ENCODE results near the gene NR5A2.

The NR5A2 gene

DNA sequence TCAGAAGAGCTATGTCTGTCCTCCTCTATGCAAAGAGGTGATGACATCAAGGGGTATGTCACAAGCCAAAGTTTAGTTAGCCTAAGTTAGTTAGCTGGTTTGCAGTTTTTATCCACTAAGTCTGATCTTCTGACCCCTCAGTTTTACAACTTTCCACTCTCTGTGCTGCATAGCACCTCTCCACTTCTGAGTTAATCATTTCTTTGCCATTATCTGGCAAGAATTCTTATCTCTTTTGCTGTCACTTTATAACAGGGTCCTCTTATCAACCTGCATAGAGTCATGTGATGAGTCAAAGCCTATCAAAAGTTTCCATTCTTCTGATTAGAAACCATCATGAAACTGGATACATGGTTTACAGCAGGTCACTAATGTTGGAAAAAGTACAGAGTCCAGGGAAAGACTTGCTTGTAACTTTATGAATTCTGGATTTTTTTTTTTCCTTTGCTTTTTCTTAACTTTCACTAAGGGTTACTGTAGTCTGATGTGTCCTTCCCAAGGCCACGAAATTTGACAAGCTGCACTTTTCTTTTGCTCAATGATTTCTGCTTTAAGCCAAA is at the start of gene NR5A2:
NR5A2 (plus strand) TSS at position 447 of the 560 bp plus-strand sequence. CDS start 138 bp downstream, outside the sequence.
- no peak for DNase-seq

DNA sequence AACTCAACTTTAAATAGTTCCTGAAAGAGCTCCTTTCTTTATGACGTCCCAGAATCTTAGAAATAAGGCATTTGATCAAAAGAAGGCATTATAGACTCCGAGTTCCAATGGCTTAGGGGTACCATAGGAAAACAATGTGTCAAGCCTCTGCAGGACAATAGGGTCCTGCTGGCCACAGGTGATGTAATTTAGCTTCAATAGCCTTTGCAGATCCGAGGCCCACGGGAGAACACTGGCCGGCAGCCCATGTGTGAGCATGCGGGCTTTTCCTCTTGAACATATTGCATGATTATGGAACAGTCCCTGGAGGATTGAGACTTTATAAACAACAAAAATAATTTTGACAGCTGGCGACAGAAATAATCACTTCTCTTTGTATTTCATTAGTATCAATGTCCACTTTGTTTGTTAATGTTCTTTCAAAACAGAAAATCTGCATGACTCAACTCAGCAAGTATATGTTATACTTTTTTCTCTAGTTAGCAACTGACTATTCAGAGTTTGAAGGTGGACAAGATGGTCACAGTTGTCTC is 49.0 kb upstream of the NR5A2 start:
- no peak for DNase-seq

DNA sequence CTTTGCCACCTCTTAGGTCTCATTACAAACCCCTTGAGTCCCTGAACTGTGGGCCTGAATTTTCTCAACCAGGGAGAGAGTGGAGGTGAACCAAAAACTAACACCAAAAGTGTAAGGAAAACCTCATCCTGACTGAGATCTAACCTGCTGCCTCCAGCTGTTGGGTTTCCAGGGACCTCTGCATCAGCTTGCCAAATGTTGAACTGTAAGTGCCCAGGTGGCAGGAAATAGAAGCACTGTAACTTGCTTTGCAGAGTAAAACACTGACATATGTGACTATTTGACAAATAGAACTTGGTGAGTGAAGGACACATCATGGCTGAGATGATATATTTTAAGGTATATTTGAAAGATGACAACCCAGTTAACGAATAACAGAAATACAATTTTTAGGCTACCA is 48.4 kb upstream of the NR5A2 start:
- no peak for DNase-seq

DNA sequence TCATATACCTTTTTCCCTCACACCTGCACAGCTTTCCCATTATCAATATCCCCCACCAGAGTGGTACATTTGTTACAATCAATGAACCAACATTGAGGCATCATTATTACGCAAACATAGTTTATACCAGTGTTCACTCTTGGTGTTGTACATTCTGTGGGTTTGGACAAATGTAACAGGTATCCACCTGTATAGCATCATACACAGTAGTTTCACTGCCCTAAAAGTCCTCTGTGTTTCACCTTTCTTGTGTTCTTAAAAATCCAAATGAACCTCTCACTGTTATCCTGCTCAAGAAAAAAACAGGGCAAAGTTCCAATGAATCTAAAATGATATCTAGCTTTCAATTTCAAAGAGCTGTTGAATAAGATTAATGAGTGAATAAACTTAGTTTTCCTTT is 45.9 kb upstream of the NR5A2 start:
- no peak for DNase-seq

DNA sequence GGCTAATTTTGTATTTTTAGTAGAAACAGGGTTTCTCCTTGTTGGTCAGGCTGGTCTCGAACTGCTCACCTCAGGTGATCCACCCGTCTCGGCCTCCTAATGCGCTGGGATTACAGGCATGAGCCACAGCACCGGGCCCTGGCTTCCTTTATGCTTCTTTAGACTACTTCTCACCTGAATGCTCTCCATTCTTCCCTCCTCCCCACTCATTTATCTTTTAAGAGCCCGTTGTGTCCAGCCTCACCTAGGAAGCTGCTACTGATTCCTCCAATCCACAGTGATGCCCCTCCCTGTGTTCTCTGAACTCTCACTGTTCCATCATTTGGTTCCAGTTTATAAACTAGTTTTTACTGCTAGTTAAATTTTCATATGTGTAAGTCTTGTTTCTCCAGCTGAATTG is 44.9 kb upstream of the NR5A2 start:
- DNase-seq = no peak

DNA sequence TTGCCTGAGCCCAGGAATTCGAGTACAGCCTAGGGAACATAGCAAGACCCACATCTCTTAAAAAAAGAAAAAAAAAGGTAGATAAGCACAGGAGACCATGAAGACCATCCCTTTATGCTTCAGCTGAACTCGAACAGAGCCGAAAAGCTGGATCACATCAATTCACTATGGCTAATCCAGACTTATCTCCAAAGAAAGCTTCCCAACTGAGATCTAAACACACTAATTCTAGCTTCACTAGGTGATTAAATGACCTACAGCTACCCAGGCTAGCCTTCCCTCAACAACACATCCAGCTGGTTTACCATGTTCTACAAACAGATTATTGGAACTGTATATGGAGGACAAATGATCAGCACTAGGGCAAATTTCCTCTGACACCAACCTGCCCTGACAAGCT is 44.0 kb upstream of the NR5A2 start:
- no peak for DNase-seq

DNA sequence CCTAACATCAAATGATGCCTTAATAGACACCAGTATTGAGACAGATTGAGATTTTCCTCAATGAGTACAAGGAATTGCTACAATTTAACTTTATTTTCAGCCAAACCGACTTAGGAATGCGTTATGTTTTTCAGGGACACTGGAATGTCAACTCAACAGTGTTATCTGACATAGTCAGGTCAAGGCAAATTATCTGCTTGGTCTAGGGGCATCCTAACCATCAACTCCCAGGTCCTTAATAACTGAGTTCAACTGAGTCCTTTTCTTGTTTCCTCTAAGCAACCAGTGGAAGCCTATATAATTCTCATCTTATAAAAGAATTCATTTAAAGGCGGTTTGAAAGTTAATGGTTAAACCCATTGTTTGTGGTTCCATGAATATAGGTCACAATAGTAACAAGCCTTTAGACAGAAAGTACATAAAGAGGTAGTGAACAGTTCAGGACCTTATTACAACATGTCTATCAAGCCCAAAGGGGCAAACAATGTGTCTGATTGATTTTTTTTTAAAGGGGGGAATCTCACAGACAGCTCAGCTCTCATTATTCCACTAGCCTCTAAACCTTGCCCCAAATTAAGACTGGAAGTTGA is 32.3 kb upstream of the NR5A2 start:
- no peak for DNase-seq

DNA sequence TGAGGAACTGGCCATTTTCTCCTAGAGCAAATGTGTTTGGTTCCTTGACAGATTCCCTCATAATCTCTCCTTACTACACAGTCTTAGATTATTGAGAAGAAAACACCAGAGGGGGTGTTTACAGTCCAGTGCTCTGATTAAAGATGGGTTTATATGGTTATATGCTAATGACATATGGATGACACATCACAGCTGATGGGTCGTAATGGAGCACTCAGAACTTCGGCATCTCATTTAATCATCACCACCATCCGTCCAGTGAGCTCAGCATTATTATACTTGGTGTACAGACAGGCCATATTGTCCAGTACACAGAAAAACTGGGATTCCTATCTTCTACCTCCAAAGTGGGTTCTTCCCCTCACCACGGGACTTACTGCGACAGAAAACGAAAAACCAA is 22.3 kb upstream of the NR5A2 start:
- no peak for DNase-seq

DNA sequence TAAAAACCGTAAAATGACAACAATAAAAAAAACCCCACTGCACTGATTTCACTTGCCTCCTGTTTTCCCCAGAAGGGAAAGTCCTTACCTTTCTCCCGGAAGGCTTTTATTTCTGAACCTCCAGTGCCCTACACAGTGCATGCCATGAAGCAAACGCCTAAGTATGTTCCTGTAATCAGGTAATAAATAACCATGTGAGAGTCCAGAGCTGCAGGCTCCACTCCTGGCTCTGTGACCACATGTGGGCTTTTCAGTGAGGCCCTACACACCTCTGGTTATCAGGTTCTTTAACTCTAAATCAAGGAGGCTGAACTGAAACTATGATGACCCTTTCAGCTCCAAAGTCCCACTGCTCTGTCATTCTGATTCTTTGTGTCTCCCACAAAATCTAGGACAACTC is 20.8 kb upstream of the NR5A2 start:
- no peak for DNase-seq

DNA sequence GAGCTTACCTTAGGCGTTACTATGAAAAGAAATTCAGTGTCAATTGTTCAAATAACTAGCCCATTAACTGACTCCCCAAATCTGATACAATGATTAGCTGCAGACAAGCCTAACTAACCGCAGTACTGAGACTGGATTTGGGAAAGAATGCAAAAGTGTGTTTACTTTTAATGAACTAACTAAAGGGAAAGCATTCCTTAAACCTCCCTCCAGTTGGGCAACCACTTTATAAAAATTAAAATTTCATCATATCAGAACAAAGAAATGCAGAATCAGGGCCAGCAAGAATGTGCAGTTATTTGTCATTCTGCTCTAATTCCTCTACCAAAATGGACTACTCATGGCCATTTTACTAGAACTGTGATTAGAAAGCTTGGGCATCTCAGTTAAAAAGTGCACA is 11.7 kb upstream of the NR5A2 start:
- no peak for DNase-seq

DNA sequence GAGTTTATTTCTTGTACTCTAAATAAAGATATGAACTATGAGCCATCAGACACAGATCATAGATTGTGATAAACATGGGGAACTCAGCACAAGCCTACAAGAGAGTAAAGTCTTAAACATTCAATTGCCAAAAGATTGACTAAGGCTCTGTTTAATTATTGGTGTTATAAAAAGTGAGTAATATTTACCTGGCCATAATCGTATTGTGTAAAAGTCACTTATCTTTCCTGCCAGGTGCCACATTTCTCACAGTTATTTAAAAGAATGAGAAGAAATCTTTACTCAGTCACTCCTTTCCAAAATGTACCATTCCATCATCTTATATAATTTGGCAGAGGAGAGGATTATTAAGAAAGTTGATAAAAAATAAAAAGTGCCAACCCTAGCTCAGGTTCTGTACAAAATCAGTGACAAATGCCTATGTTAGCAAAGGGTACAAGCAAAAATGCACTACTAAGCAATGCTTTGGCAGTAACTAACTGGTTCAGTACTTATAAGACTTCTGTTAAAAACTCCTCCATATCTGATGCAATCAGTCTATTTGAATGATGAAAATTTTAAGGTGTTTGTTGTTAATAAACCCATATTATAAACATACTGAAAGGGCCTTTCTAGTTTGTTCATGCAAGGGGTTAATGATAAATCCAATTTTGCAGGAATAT is 5.8 kb upstream of the NR5A2 start:
- no peak for DNase-seq

DNA sequence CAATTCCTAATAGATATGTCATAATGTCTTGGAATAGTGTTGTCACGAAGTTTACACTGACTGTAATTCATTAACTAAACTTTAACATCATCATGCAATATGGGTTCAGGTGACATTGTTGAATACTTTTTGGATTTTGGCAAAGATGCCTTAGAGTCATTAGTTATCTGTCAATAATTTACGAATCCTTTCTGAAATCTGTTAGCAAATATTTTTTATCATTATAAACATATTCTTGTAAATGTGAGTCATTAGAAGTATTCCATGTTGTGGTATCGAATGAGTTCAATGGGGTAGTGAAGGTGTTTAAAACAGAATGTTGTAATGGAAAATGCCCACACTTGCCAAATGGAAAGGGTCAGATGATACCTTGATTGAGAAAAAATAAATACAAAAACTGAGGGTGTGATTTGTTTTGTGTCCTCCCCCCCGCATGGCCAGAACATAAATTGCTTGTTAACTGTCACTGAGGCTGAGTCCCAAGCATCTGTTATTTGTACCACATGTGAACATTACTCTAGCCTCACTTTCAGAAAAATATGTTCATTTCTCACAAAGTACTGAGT is 5.2 kb upstream of the NR5A2 start:
- no peak for DNase-seq

DNA sequence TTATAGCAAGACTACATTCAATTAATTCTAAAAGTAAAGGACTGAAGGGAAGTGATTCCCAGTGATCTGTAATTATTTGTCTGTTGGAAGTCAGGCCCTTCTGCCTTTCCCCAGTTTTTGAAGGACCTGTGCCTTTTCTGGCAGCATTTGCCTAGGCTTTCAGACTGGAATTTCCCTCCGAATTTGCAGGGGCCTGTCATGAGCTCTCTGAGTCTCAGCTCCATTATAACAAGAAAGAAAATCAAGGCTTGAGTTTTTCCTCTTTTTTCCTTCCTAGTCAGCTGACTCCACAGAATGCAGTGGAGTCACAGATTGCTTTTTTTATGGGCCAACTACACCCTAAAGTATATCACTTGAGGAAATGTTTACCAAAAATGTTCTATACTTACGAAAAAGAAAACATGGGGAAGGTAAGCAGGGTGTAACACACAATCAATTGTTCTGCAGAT is 1.1 kb downstream of the NR5A2 start:
- no peak for DNase-seq

DNA sequence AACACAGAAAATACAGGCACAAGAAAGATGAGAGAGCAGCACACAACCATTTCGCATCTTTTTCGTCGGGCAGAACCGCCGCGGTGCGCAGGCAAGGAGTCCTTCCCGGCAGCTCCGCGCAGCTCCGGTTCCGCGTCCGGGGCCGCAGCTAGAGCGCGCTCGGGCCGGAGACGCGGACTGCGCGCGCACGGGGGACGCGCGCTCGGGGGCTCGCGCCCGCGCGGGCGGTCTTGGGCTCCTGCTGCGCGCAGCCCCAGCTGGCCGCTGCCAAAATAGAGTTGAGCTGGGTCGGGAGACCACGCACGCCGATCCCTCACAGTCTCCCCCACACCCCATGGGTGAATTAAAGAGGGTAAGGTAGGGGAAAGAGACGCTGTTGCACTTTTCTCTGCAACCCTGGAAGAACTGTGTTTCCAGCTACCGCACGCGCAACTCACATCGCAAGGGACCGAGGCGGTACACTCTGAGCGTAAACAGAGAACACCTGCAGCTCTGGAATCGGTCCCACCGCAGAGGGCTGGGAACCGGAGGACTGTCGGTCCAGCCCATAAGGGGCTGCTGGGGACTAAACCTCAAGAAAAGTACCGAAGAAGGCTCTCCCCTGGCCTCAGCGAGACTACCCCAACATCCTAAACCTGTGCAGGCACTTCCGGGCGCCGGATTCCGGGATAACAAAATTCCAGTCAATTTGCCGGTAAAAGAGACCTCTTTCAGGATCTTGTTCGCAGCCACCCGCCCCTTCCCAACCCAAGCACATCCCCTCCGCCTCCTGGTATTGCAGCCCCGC is 1.7 kb downstream of the NR5A2 start:
- DNase-seq = no peak

DNA sequence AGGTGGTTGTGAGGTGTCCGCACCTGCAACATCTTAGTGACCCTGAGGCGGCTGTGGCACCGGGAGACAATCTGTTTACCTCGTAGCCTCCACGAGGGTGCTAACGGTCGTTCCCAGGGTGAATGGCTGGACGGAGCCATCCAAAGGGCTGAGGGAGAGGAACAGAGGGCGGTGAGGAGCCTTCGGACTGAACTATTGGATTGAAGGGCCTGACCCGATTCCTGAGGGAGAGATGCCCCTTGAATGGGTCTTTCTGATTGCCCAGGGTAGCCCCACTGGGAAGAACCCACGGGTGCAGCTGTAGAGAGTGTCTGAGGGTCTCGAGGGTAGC is 2.3 kb downstream of the NR5A2 start:
- no peak for DNase-seq

DNA sequence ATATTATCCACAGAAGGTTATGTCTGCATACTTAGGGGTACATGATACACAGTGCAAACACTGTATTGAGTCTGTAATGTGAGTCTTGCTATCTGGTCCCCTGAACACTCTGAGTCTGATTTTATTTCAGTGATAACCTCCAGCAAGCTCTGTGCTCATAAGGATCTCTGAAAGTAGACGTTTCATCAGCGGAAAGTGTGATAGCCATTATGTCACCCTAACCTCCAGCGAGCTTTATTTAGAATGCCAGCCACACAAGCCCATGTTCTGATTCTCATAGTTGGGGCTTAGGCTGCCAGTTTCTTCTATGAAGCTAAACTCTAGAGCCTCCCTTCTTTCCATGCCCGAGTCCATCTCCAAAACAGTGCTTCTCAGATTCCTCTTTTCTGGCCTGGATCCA is 3.3 kb downstream of the NR5A2 start:
- DNase-seq = no peak

DNA sequence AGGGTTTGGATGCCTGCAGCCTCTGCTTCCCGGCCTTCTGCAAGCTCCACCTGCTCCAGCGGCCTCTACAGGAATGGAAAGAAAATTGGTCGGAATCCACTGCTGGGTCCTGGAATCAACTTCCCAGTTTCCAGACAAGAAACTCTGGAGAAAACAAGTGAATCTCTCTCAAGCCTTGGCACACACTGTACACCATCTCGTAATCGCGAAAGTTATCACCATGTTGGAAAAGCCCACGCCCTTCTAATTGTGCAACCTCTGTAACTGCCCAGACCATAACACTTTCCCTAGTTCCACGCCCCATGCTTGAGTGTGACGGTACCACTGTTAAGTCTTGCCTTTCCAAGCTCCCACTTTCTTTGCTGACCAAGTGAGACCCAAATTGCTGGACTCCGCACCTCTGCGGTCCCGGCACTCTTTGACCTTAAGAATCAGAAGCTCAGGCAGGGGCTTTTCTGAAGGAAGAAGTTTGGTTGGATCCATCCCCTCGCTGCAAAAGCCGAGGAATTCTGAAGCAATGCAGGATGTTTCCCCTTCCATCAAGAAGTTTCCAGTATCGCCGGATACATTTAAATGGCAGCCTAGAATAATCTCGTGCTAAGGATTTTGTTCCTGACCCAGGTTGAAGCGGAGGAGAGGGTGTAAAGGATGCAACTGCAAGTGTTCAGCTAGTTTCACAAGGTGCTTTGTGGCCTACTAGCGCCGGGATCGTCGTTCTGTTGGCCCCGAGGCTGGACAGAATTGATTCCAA is 6.2 kb downstream of the NR5A2 start:
- DNase-seq = no peak

DNA sequence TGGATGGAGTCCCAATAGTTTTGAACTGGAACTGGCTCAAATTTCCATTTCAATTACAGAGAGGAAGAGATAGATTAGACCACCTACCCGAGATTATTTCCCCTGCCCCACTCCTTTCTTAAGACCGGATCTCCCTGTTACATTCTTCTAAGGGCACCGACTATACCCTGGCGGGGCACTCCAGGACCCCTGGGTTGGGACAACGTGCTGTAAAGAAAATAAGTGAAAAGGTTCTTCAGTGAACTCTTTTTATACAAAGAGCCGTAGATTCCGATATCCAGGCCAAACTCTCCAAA is 6.7 kb downstream of the NR5A2 start:
- DNase-seq = no peak

DNA sequence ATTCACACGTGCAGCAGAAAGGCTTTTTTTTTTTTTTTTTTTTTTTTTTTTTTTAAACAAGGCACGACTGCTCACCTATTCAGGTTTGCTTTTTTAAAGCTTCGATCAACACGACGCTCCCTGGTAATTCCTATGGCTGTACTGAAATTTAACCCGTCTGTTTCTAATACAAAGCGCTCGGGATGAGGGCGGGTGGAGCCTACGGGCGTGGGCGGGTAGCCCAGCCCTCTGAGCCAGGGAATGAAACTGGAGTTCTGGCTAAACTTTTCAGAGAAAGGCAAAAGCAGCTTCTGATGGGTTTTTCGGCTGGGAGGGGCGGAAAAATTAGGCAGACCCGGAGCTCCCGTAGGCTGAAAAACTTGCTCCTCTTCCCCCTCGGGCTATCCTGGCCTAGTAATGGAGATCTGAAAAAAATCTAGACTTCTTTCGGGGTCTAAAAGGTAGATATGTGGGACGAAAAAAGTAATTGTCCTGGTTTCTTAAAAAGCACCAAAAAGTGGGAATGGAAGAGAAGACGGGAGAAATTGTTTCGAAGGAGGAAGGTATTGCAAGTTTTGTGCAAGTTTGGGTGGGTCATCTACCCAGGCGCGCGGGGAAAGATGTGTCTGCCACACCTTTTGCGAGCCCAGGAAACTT is 7.4 kb downstream of the NR5A2 start:
- DNase-seq = no peak

DNA sequence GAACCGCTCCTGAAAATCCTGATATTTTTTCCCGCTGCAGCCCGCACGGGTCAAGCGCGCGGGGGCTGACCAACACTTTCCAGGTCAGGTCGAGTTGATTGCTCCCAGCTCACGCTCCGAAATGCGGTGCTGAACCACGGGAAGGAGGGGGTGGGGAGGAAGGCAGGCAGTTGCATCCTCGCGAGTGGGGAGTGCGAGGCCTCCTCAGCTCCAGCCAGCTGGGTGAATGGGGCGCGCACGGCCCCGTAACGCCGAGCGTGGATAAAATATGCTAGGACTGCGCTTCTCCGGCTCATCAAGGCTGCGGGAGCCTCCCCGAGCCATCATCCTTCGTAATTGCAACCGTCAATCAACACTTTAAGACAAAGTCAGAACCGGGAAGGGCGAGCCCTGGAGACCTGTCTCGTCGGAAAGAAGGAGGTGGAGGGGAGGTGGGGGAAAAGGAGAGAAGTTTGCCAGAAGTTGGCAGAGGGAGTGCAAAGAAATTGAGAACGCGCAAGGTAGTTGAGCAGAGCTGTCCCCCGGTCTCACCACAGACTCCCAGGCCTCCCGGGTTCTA is 8.0 kb downstream of the NR5A2 start:
- DNase-seq = no peak

DNA sequence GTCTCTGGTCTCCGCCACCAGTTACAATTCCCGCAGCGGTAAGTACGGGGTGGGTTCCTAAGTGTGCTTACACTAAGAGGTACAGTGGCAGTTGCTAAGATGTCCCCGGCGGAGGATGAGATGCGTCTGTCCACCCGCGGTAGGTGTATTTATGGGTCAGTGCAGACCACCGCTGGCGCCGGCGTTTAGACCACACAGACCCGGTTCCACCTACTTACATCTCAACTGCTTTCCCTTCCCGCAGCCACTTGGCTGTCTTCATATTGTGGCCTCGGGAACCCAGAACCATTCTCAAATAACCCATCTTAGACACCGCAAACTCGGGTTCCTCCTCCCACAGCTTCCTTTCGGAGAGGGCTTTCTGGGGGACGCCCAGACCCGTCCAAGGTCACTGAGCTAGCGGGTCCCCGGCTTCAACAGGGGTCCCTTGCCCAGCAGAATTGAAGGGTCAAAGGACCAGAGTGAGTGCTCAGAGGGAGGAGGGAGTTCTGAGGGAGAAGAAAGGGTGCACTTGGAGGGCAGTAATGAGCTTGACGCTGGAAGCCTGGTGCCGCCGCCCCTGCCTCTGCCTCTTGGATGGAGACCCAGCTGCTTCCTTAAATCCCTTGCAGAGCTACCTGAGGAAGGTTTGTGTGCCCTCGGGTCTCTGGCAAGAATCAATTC is 8.6 kb downstream of the NR5A2 start:
- no peak for DNase-seq

Measured in activated CD4-positive, alpha-beta T cell treated with anti-CD3 and anti-CD28 coated beads, Interleukin-10, Interleukin-2, amounts not matched to agents 100 ng/mL and 50 ng/mL, durations not matched to agents 16 hours and 8 hours (primary cell).